ENCODE results near the gene CELSR2. TPM values are rescaled to one million over a fixed set of nuclear protein-coding genes. Genes with fewer than 3 reads are reported as not detected.

CELSR2 gene, protein sequence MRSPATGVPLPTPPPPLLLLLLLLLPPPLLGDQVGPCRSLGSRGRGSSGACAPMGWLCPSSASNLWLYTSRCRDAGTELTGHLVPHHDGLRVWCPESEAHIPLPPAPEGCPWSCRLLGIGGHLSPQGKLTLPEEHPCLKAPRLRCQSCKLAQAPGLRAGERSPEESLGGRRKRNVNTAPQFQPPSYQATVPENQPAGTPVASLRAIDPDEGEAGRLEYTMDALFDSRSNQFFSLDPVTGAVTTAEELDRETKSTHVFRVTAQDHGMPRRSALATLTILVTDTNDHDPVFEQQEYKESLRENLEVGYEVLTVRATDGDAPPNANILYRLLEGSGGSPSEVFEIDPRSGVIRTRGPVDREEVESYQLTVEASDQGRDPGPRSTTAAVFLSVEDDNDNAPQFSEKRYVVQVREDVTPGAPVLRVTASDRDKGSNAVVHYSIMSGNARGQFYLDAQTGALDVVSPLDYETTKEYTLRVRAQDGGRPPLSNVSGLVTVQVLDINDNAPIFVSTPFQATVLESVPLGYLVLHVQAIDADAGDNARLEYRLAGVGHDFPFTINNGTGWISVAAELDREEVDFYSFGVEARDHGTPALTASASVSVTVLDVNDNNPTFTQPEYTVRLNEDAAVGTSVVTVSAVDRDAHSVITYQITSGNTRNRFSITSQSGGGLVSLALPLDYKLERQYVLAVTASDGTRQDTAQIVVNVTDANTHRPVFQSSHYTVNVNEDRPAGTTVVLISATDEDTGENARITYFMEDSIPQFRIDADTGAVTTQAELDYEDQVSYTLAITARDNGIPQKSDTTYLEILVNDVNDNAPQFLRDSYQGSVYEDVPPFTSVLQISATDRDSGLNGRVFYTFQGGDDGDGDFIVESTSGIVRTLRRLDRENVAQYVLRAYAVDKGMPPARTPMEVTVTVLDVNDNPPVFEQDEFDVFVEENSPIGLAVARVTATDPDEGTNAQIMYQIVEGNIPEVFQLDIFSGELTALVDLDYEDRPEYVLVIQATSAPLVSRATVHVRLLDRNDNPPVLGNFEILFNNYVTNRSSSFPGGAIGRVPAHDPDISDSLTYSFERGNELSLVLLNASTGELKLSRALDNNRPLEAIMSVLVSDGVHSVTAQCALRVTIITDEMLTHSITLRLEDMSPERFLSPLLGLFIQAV (N-terminal part only)
- 10 to 100 TPM in 2 of 3 donors, 1 to 10 TPM in 1; 1.3 to 19.5 (median 13.8) TPM for total RNA-seq

DNA sequence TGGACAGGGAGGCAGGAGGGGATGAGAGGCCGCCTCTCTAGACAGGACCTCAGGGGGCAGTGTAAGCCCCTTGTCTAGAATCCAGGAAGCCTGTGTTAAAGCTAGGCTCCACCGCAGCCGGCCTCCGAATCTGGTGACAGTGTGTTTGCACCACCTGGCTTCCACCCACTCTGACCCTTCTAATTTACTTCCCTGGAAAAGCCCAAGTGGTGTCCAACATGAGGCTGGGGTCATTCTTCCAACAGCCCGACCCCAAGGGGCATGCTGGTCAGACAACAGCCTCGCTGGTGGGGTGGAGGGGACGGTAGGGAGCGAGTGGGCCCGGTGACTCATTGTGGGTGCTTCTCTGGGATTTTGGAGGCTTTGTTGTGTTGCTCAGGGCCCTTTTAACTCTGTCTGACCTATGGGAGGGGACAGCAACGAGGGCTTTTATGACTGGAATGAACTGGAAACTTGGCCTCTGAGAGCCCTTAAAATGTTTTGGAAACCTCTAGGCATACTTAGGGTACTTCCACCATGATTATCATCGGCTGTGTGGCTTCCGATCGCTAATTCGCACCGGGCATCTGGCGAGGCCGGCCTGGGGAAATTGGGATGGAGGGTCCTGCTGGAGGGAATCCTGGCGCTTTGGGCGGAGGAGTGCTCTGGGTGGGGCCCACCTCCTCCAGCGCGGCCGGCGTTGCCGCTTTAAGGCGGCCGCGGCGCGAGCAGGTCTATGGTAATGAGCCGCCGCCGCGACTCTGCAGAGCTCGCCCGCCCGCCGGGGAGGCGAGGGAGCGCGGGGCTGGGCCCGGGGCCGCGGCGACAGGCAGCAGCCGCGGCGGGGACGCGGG is at the start of gene CELSR2:
Gene CELSR2, plus strand, starts transcription at position 743 of the 833 bp plus-strand sequence. CDS start 541 bp downstream, outside the sequence.
- peak within 1 kb of the TSS; percentile 40 to 76 for H3K27ac ChIP-seq
- peak within 1 kb of the TSS; percentile 45 to 94 (median 74) for H3K4me3 ChIP-seq
- H3K9me3 ChIP-seq = no peaks in the 10 kb centered on the region
- no peaks in the 10 kb centered on the region for H3K27me3 ChIP-seq
- TF ChIP-seq POLR2AphosphoS5 (IDR thresholded peaks at IDR 0.05) (no peak), POLR2A (IDR thresholded peaks at IDR 0.05) (no peak)
- TF ChIP-seq, protein P1, sequence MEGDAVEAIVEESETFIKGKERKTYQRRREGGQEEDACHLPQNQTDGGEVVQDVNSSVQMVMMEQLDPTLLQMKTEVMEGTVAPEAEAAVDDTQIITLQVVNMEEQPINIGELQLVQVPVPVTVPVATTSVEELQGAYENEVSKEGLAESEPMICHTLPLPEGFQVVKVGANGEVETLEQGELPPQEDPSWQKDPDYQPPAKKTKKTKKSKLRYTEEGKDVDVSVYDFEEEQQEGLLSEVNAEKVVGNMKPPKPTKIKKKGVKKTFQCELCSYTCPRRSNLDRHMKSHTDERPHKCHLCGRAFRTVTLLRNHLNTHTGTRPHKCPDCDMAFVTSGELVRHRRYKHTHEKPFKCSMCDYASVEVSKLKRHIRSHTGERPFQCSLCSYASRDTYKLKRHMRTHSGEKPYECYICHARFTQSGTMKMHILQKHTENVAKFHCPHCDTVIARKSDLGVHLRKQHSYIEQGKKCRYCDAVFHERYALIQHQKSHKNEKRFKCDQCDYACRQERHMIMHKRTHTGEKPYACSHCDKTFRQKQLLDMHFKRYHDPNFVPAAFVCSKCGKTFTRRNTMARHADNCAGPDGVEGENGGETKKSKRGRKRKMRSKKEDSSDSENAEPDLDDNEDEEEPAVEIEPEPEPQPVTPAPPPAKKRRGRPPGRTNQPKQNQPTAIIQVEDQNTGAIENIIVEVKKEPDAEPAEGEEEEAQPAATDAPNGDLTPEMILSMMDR (IDR thresholded peaks at IDR 0.05) = no peak
- H3K4me1 ChIP-seq = peaks cover under 1 to 5% of the 10 kb centered on the region in 2 donors
- no peak for DNase-seq (ENCODE audit: low spot score in 2 of 2)
- no peaks in the 10 kb centered on the region for H3K36me3 ChIP-seq
- intact Hi-C loops (cut with DNase I; ENCODE audit: low total_unique reads) = no loop called here

DNA sequence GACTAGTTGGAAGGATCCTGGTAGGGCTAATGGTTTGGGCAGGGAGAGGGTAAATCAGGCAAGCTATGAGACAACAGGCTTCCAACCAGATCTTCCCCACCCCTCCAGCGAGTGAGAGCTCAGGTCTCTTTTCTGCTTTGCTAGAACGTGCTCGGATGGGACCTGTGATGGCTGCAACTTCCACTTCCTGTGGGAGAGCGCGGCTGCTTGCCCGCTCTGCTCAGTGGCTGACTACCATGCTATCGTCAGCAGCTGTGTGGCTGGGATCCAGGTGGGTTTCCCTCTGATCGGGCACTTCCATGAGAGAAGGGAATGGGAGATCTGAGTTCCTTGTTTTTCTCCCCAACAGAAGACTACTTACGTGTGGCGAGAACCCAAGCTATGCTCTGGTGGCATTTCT is 49.6 kb upstream of the CELSR2 start:
- Histone ChIP-seq H3K9me3 (no peaks in the 10 kb centered on the region), H3K36me3 (no peaks in the 10 kb centered on the region), H3K27ac (peak overlapping the region in 1 of 2 donors; percentile 30), H3K27me3 (no peaks in the 10 kb centered on the region), H3K4me3 (no peak overlapping the region), H3K4me1 (no peaks in the 10 kb centered on the region)
- TF ChIP-seq, protein P1 (IDR thresholded peaks at IDR 0.05) = no peak
- TF ChIP-seq POLR2A (IDR thresholded peaks at IDR 0.05) (no peak), POLR2AphosphoS5 (IDR thresholded peaks at IDR 0.05) (no peak)
- DNase-seq (ENCODE audit: low spot score in 2 of 2) = no peak
- intact Hi-C loops (cut with DNase I; ENCODE audit: low total_unique reads) = no loop called here

DNA sequence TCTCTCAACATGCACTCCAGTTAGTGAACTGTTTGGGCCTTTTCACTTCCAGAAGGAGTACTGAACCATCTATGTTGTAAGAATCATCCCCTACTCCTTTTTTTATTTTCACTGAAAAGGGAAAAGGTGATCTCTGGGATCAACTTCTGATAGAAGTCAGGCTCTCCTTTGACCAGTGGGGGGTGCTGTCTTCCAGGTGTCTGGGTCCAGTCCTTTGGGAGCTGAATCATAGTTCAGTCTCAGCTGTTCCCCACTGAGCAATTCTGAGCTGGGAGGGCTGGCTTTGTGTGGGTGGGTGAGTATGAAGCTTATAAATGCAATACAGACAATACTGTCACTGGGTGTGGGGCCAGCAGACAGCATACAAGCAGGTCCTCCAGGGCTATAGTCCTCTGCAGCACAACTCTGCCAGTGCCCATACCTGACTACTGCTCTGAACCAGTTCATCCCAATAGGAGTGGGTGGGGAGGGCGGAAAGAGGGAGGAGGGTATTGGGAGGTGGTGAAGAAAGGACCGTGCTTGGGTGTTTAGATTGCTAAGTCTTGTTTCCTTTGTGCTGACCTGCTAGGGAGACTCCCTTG is 48.1 kb upstream of the CELSR2 start:
- TF ChIP-seq POLR2A (IDR thresholded peaks at IDR 0.05) = no peak
- TF ChIP-seq, protein P1 (IDR thresholded peaks at IDR 0.05) = peak in 2 of 3 donors; percentile 21 to 41
- Histone ChIP-seq H3K4me3 (no peak overlapping the region), H3K9me3 (no peaks in the 10 kb centered on the region), H3K27ac (peak overlapping the region in 1 of 2 donors; percentile 28), H3K36me3 (no peaks in the 10 kb centered on the region), H3K4me1 (no peaks in the 10 kb centered on the region), H3K27me3 (no peaks in the 10 kb centered on the region)
- intact Hi-C loops (cut with DNase I; ENCODE audit: low total_unique reads) = no loop called here
- DNase-seq (ENCODE audit: low spot score in 2 of 2) = no peak

GRCh38 chr1:109204484-109204883 is 44.9 kb upstream of the CELSR2 start:
- DNase-seq (ENCODE audit: low spot score in 2 of 2) = no peak
- TF ChIP-seq POLR2A (IDR thresholded peaks at IDR 0.05) (no peak), POLR2AphosphoS5 (IDR thresholded peaks at IDR 0.05) (no peak)
- TF ChIP-seq, protein P1 (IDR thresholded peaks at IDR 0.05) = no peak

More at GRCh38 chr1:109204484-109204883, 44.9 kb upstream of the CELSR2 start:
- no peak overlapping the region for H3K27ac ChIP-seq
- intact Hi-C loops (cut with DNase I; ENCODE audit: low total_unique reads) = no loop called here
- no peak overlapping the region for H3K4me3 ChIP-seq
- H3K27me3 ChIP-seq = no peaks in the 10 kb centered on the region
- H3K36me3 ChIP-seq = no peaks in the 10 kb centered on the region
- no peaks in the 10 kb centered on the region for H3K9me3 ChIP-seq
- no peaks in the 10 kb centered on the region for H3K4me1 ChIP-seq

Data from breast epithelium (tissue), 4 donors.